Ectodermal cell (in vitro differentiated cells): ENCODE results near the gene NKTR.

ENCODE experiments used
- H3K27ac ChIP-seq: 2 replicates; pipeline ENCODE4 v1.7.0; 2013; ENCODE audit warnings: mild to moderate bottlenecking, low read depth, low read length; ENCODE audit not compliant: insufficient read depth, poor library complexity, severe bottlenecking
- H3K27me3 ChIP-seq: 2 replicates; pipeline ENCODE4 v1.7.0; 2013; ENCODE audit warnings: mild to moderate bottlenecking, low read length; ENCODE audit not compliant: insufficient read depth, control insufficient read depth, poor library complexity, severe bottlenecking
- H3K36me3 ChIP-seq: one replicate; pipeline ENCODE4 v1.7.0; 2013; ENCODE audit warnings: low read length; ENCODE audit not compliant: control insufficient read depth, insufficient read depth
- H3K4me1 ChIP-seq: one replicate; pipeline ENCODE4 v1.7.0; 2013; ENCODE audit warnings: low read length; ENCODE audit not compliant: control insufficient read depth, insufficient read depth
- H3K4me3 ChIP-seq: 2 replicates; pipeline ENCODE4 v1.7.0; 2013; ENCODE audit warnings: low read depth, low read length, control low read depth; ENCODE audit not compliant: insufficient read depth
- H3K9me3 ChIP-seq: 2 replicates; pipeline ENCODE4 v1.7.0; 2013; ENCODE audit warnings: mild to moderate bottlenecking, low read length, moderate library complexity; ENCODE audit not compliant: control insufficient read depth
- WGBS, 2 experiments: methylation state at CpG; one replicate each; pipeline ENCODE4 v1.1.7; 2013; ENCODE audit warnings: missing lambda C conversion rate in 2 of 2; 5-methylcytosine and 5-hydroxymethylcytosine counted together

NKTR gene

DNA sequence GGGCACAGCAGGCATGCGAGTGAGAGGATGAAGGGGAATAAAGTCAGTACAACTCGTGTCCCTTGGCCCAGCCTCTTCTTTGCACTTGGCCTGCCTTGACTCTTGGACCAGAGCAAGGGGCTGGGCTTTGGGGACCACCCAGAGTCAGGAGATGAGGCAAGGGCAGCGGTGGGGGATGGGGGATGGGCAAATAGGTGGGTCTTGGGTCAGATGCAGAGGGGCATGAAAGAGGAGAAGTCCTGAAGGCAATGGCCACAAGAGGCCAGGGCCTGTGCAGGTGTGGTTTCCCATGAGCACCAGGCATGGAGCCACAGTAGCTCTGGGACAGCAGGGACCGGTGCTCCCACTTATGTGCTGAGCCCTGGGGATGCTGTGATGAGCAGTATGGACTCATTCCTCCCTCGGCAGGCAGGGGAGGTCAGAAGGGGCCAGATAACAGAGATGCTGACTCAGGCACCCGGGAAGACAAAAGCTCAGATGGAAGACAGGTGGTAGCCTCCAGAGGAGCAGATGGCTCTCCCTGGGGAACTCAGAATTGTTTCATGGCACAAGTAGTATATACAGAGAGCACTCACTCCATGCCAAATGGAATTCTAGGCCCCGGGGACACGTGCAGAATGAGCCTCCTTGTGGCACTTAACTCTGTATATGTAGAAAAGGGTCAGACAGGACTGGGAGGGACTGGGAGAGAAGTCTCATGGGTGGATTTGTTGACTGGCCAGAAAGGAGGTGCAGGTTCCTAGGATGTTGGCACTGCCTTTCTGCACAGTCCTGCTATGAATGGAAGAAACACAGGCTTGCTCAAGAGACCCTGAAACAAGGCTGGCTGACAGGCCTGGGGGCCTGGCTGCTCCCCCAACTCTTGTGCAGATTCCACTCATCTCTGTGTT lies 67.3 kb downstream of the NKTR start:
- no peaks in the 10 kb centered on the region for H3K4me1 ChIP-seq
- no peak overlapping the region for H3K4me3 ChIP-seq
- no peaks in the 10 kb centered on the region for H3K9me3 ChIP-seq
- 72 to 73% methylated on average over 8 of the region's 8 CpGs for WGBS, 2 experiments
- H3K36me3 ChIP-seq = no peaks in the 10 kb centered on the region
- H3K27ac ChIP-seq = no peak overlapping the region
- no peaks in the 10 kb centered on the region for H3K27me3 ChIP-seq

- Histone ChIP-seq H3K27ac (no peak overlapping the region), H3K4me1 (no peaks in the 10 kb centered on the region), H3K36me3 (no peaks in the 10 kb centered on the region), H3K27me3 (no peaks in the 10 kb centered on the region), H3K9me3 (no peaks in the 10 kb centered on the region), H3K4me3 (no peak overlapping the region)
- 91 to 95% methylated on average over 2 of the region's 2 CpGs for WGBS, 2 experiments
Measured at GRCh38 chr3:42668413-42668760, 67.9 kb downstream of the NKTR start.

DNA sequence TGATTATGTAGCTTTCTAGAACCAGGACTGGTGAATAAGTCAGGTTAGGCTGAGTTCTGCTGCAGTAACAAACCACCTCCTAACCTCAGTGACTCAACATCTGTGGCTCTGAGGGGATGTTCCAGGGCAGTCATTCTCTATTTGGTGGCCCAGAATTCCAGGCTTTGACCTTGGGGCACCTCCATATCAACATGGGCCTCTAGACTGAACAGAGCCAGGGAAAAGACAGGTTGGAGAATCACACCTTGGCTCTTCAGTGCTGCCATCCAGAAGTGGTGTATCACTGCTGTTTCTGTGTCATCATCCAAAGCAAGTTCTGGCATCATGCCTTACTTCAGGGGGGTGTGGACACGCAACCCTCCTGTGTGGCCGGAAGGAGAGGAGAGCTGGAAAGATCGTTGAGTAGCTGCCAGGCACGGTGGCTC lies 68.3 kb downstream of the NKTR start:
- Histone ChIP-seq H3K9me3 (no peaks in the 10 kb centered on the region), H3K27ac (no peak overlapping the region), H3K27me3 (no peaks in the 10 kb centered on the region), H3K36me3 (no peaks in the 10 kb centered on the region), H3K4me1 (no peaks in the 10 kb centered on the region), H3K4me3 (no peak overlapping the region)
- 93% methylated on average over 4 of the region's 4 CpGs for WGBS, 2 experiments

GRCh38 chr3:42670051-42670576 lies 69.6 kb downstream of the NKTR start:
- WGBS, 2 experiments = 91 to 92% methylated on average over 7 of the region's 7 CpGs
- Histone ChIP-seq H3K4me1 (no peaks in the 10 kb centered on the region), H3K36me3 (no peaks in the 10 kb centered on the region), H3K27me3 (no peaks in the 10 kb centered on the region), H3K4me3 (no peak overlapping the region), H3K27ac (no peak overlapping the region), H3K9me3 (no peaks in the 10 kb centered on the region)

DNA sequence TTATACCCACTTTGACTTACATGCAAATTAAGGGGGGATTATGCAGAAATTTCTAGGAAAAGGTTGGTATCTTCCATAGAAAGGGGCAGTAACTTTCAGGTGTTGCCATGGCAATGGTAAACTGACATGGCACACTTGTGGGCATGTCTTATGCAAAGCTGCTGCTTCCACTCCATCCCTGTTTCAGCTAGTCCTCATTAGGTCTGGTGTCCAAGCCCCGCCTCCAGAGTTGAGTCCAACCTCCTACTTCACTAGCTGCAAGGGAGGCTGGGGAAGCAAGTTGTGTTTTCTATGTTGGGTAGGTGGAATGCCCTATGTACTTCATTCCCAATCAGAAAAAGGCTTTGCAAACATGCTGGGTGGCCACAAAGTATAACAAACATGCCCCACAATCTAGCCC lies 70.2 kb downstream of the NKTR start:
- Histone ChIP-seq H3K4me3 (no peak overlapping the region), H3K9me3 (no peaks in the 10 kb centered on the region), H3K36me3 (no peaks in the 10 kb centered on the region), H3K4me1 (no peaks in the 10 kb centered on the region), H3K27ac (no peak overlapping the region), H3K27me3 (no peaks in the 10 kb centered on the region)
- WGBS, 2 experiments = 91% methylated on average over 1 of the region's 1 CpG; no CpG with 5 or more reads in 1 of the 2 experiments

DNA sequence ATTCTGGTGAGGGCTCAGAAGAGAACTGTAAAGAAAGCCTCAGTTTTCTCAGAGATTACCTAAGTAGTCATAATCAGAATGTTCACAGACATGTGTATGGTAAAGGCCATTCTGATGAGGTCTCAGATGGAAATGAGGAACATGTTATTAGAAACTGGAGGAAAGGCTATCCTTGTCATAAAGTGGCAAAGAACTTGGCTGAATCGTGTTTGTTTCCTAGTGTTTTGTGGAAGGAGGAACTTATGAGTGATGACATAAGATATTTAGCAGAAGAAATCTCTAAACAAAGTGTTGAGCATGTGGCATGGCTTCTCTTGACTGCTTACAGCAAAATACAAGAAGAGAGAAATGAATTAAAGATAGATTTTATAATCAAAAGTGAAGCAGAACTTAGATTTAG lies 72.0 kb downstream of the NKTR start:
- H3K27ac ChIP-seq = no peak overlapping the region
- no peaks in the 10 kb centered on the region for H3K4me1 ChIP-seq
- no peaks in the 10 kb centered on the region for H3K36me3 ChIP-seq
- no peaks in the 10 kb centered on the region for H3K9me3 ChIP-seq
- H3K27me3 ChIP-seq = no peaks in the 10 kb centered on the region
- 90 to 95% methylated on average over 1 of the region's 1 CpG for WGBS, 2 experiments
- no peak overlapping the region for H3K4me3 ChIP-seq

DNA sequence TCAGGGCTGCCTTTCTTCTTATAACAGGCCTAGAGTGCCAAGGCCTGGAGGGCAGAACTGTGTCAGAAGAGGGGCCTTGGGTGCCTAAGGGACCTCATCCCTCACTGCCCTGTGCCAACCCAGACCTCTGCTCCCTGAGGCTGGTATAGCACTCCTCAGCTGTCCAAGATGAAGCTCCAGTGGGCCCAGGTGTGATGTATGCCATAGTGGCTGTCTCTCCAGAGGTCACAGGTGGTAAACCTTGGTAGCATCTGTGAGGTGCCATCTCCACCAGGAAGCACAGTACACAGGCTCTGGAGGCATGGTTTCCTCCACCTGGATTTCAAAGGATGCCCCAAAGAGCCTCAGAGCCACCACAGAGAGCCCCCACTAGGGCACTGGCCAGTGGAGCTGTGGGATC lies 72.6 kb downstream of the NKTR start:
- no peaks in the 10 kb centered on the region for H3K9me3 ChIP-seq
- H3K4me3 ChIP-seq = no peak overlapping the region
- H3K4me1 ChIP-seq = no peaks in the 10 kb centered on the region
- H3K27ac ChIP-seq = no peak overlapping the region
- no peaks in the 10 kb centered on the region for H3K36me3 ChIP-seq
- no peaks in the 10 kb centered on the region for H3K27me3 ChIP-seq

- H3K36me3 ChIP-seq = no peaks in the 10 kb centered on the region
- H3K27ac ChIP-seq = no peak overlapping the region
- H3K4me1 ChIP-seq = no peaks in the 10 kb centered on the region
- H3K4me3 ChIP-seq = no peak overlapping the region
- 90 to 100% methylated on average over 2 to 3 of the region's 3 CpGs for WGBS, 2 experiments
- H3K9me3 ChIP-seq = no peaks in the 10 kb centered on the region
- H3K27me3 ChIP-seq = no peaks in the 10 kb centered on the region
Measured at GRCh38 chr3:42674146-42674545, 73.7 kb downstream of the NKTR start.

DNA sequence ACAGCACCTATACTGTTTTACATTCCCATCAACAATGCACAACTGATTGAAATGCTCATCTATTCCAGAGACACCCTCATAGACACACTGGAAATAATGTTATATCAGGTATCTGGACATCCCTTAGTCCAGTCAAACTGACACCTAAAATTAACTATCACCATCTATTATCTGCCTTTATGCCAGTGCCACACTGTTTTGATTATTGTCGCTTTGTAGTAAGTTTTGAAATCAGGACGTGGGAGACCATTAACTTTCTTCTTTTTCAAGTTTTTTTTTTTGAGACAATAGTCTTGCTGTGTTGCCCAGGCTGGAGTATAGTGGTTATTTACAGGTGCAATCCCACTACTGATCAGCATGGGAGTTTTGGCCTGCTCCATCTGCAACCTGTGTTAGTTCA lies 75.4 kb downstream of the NKTR start:
- WGBS, 2 experiments = 91 to 93% methylated on average over 2 of the region's 2 CpGs
- no peak overlapping the region for H3K27ac ChIP-seq
- no peaks in the 10 kb centered on the region for H3K9me3 ChIP-seq
- H3K4me3 ChIP-seq = no peak overlapping the region
- no peaks in the 10 kb centered on the region for H3K27me3 ChIP-seq
- H3K4me1 ChIP-seq = no peaks in the 10 kb centered on the region
- no peaks in the 10 kb centered on the region for H3K36me3 ChIP-seq

GRCh38 chr3:42678447-42678846 lies 78.0 kb downstream of the NKTR start:
- Histone ChIP-seq H3K27me3 (no peaks in the 10 kb centered on the region), H3K9me3 (no peaks in the 10 kb centered on the region), H3K36me3 (no peaks in the 10 kb centered on the region), H3K4me3 (no peak overlapping the region), H3K4me1 (no peaks in the 10 kb centered on the region), H3K27ac (no peak overlapping the region)
- WGBS, 2 experiments = 82 to 84% methylated on average over 2 of the region's 2 CpGs
